Brain microvascular endothelial cell (primary cell): ENCODE data around the gene MSL1.
"Not testable (repeated sequence)": the region's sequence is repeated elsewhere in the genome, so short reads cannot be mapped to it uniquely, and the experiment has no call there.

Experiments
- DNase-seq: peaks from one replicate; pipeline ENCODE4 v3.0.0-alpha.2; 2020
- H3K27ac ChIP-seq: fragments of 250-450 bp; sonication (Bioruptor Pico); 2 replicates; pipeline ENCODE4 v1.5.1; 2020; ENCODE audit warnings: mild to moderate bottlenecking, moderate library complexity
- H3K27me3 ChIP-seq: fragments of 250-450 bp; sonication (Bioruptor Pico); replicated peaks from 2 replicates; pipeline ENCODE4 v1.5.1; 2020; ENCODE audit warnings: mild to moderate bottlenecking
- H3K36me3 ChIP-seq: fragments of 250-450 bp; sonication (Bioruptor Pico); replicated peaks from 2 replicates; pipeline ENCODE4 v1.5.1; 2020; ENCODE audit warnings: mild to moderate bottlenecking
- H3K4me3 ChIP-seq: 2 replicates; pipeline ENCODE4 v1.5.1; 2011; ENCODE audit warnings: low read depth, mild to moderate bottlenecking, control low read depth, low read length, moderate library complexity
- CTCF ChIP-seq: IDR thresholded peaks from 2 replicates; pipeline ENCODE4 v1.5.1; 2011; ENCODE audit warnings: low read depth, mild to moderate bottlenecking, moderate library complexity, low read length, control low read depth, inconsistent platforms; ENCODE audit errors: missing control alignments
- in situ Hi-C: cut with HindIII; loops from 2 replicates; pipeline ENCODE4 v1.10.0; 2017; ENCODE audit warnings: low sequenced_read_pairs, low pct_ligation_motif_present

Gene MSL1

GRCh38 chr17:40134184-40134583, 12.4 kb downstream of the MSL1 start:
- in situ Hi-C loops = no loop called here
- no peak for TF ChIP-seq CTCF
- H3K27ac ChIP-seq = no peak overlapping the region
- H3K27me3 ChIP-seq = no peaks in the 10 kb centered on the region
- H3K36me3 ChIP-seq = peaks cover 67% of the 10 kb centered on the region
- no peak for DNase-seq
- H3K4me3 ChIP-seq = no peak overlapping the region

DNA sequence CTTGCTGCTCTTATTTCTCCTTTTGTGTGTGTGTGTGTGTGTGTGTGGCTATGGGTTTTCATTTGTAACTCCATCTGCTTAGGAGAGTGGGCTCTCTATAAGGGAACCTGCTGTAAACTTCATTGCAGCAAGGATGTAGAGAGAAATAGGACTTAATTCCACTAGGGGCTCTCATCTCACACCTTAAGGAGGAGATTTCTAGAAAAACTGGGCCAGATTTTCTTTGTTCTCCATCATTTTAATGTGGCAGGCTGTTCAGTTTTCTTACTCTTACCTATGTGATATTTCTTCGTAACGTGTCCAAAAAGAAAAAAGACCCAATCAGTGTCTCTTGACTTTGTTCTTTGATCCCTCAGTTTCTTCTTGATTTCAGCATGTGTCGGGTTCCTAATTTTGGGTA, 14.0 kb downstream of the MSL1 start:
- no peak for TF ChIP-seq CTCF
- H3K36me3 ChIP-seq = peaks cover 53% of the 10 kb centered on the region
- no peak for DNase-seq
- no peak overlapping the region for H3K27ac ChIP-seq
- H3K27me3 ChIP-seq = no peaks in the 10 kb centered on the region
- in situ Hi-C loops = no loop called here
- no peak overlapping the region for H3K4me3 ChIP-seq

DNA sequence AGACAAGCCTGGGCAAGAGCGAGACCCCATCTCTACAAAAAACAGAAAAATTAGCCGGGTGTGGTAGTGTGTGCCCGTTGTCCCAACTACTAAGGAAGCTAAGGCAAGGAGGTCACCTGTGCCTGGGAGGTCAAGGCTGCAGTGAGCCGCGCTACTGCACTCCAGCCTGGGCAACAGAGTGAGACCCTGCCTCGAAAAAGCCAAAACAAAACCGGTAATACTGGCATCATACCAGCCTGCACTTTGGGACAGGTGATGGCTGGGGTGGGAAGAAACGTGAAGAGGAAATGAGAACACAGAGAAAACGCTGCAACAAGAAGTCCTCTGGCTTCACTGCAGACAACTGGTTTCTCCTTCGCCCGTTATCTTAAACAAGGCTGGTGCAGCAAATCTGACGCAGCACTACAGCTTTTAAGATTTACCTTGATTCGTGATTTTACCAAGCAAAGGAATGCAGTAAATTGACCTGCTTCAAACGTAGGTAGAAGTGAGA, 17.8 kb downstream of the MSL1 start:
- H3K36me3 ChIP-seq = peaks cover 31% of the 10 kb centered on the region
- in situ Hi-C loops = no loop called here

DNA sequence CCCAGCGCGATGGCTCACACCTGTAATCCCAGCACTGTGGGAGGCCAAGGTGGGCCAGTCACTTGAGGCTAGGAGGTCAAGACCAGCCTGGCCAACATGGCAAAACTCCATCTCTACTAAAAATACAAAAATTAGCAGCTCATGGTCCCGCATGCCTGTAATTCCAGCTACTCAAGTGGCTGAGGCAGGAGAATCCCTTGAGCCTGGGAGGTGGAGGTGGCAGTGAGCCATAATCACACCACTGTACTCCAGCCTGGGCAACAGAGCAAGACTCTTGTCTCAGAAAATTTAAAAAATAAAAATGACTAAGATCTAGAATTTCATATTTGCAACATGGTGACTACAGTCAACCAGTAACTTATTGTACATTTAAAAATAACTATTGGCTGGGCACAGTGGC, 21.4 kb downstream of the MSL1 start:
- DNase-seq, H3K27ac ChIP-seq, H3K4me3 ChIP-seq, H3K27me3 ChIP-seq, in situ Hi-C loops: not testable (repeated sequence)
- H3K36me3 ChIP-seq = peaks cover 28% of the 10 kb centered on the region

More for the DNA sequence above, 17.8 kb downstream of the MSL1 start:
- H3K27ac ChIP-seq = peak overlapping the region; percentile 90
- DNase-seq = no peak
- peak overlapping the region; percentile 46 for H3K4me3 ChIP-seq
- no peak for TF ChIP-seq CTCF
- H3K27me3 ChIP-seq = no peaks in the 10 kb centered on the region

DNA sequence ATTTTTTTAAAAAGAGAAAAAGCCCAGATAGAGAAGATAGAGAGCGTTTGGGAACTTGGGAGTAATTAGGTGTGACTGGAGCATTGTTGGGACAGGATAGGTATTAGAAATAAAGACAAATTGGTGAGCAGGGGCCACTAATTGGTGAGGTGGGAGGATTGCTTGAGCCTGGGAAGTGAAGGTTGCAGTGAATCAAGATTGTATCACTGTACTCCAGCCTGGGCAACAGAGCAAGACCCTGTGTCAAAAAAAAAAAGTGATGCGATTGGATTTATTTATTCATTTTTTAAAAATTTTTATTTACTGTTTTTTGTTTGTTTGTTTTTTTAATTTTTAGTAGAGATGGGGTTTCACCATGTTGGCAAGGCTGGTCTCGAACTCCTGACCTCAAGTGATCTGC, 23.7 kb downstream of the MSL1 start:
- DNase-seq = no peak
- no peak overlapping the region for H3K27ac ChIP-seq
- TF ChIP-seq CTCF = no peak
- no peak overlapping the region for H3K4me3 ChIP-seq
- in situ Hi-C loops = no loop called here
- no peaks in the 10 kb centered on the region for H3K27me3 ChIP-seq
- H3K36me3 ChIP-seq = peaks cover 46% of the 10 kb centered on the region

- no peak overlapping the region for H3K4me3 ChIP-seq
- no peak for DNase-seq
- H3K27me3 ChIP-seq = no peaks in the 10 kb centered on the region
- in situ Hi-C loops = no loop called here
- no peak for TF ChIP-seq CTCF
- H3K27ac ChIP-seq = no peak overlapping the region
- peaks cover 51% of the 10 kb centered on the region for H3K36me3 ChIP-seq
Measured at GRCh38 chr17:40148527-40148926, 26.8 kb downstream of the MSL1 start.
